HFFc6 (cell line): ENCODE results near the gene HDAC10. TPM values are rescaled to one million over a fixed set of nuclear protein-coding genes. Genes with fewer than 3 reads are reported as not detected.
A peak's percentile ranks its signal among the peaks of the same experiment; 100 is the strongest.

Experiments
- DNase-seq: peaks from one replicate; pipeline ENCODE4 v3.0.0-alpha.2; 2018
- H3K27ac Mint-ChIP-seq: 2 replicates; pipeline ENCODE4 v1.8.0; 2020; ENCODE audit warnings: mild to moderate bottlenecking, mixed read lengths
- H3K27me3 Mint-ChIP-seq: 2 replicates; pipeline ENCODE4 v1.8.0; 2021; ENCODE audit warnings: mild to moderate bottlenecking, moderate library complexity, mixed read lengths; ENCODE audit not compliant: insufficient read depth
- H3K36me3 Mint-ChIP-seq: 2 replicates; pipeline ENCODE4 v1.8.0; 2021; ENCODE audit warnings: low read depth, mixed read lengths
- H3K4me1 Mint-ChIP-seq: 2 replicates; pipeline ENCODE4 v1.8.0; 2020; ENCODE audit warnings: low read depth, mixed read lengths
- H3K4me3 Mint-ChIP-seq: 2 replicates; pipeline ENCODE4 v1.8.0; 2020; ENCODE audit warnings: mild to moderate bottlenecking, moderate library complexity, mixed read lengths
- H3K9me3 Mint-ChIP-seq: 2 replicates; pipeline ENCODE4 v1.8.0; 2020; ENCODE audit warnings: mild to moderate bottlenecking, mixed read lengths
- CTCF ChIP-seq: fragments of 200-600 bp; sonication (generic); IDR thresholded peaks from 2 replicates; pipeline ENCODE4 v1.5.0; 2021; ENCODE audit warnings: antibody characterized with exemption, mild to moderate bottlenecking
- total RNA-seq, 6 experiments: library from RNA; stranded (reverse); fragmentation: NEBNext Ultra II Directional; extraction: Animal tissue kit (Norgen Biotek cat#: 25700); gene quantifications; 2 replicates in 1 of 6; 3 replicates in 5 of 6; pipeline ENCODE4 v1.2.3, GENCODE V29; 2021

Gene HDAC10
- total RNA-seq, 6 experiments from 2014 or later, result 24.2 to 30.9 (median 28.9) TPM

GRCh38 chr22:50286701-50287318, 35.7 kb upstream of the HDAC10 start:
- 0 out of 2 replicates have a peak, but pooled peaks cover 3% of the 10 kb centered on the region for H3K36me3 Mint-ChIP-seq

GRCh38 chr22:50286275-50286674, 35.2 kb upstream of the HDAC10 start:
- no peak for DNase-seq
- Mint-ChIP-seq H3K4me3 (no peak overlapping the region; the same call in 1 of the 2 replicates), H3K4me1 (peaks cover 5% of the 10 kb centered on the region; the same call in 1 of the 2 replicates), H3K27me3 (peaks cover 13% of the 10 kb centered on the region), H3K9me3 (no peaks in the 10 kb centered on the region), H3K27ac (no peak overlapping the region), H3K36me3 (0 out of 2 replicates have a peak, but pooled peaks cover 3% of the 10 kb centered on the region)
- no peak for TF ChIP-seq CTCF

More at GRCh38 chr22:50286701-50287318, 35.7 kb upstream of the HDAC10 start:
- Mint-ChIP-seq H3K27ac (no peak overlapping the region), H3K4me3 (no peak overlapping the region), H3K9me3 (no peaks in the 10 kb centered on the region), H3K27me3 (peaks cover 13% of the 10 kb centered on the region), H3K4me1 (peaks cover 5% of the 10 kb centered on the region; the same call in 1 of the 2 replicates)
- no peak for DNase-seq
- TF ChIP-seq CTCF, result no peak

- Mint-ChIP-seq H3K27ac (no peak overlapping the region), H3K36me3 (0 out of 2 replicates have a peak, but pooled peaks cover 3% of the 10 kb centered on the region), H3K4me1 (peaks cover 5% of the 10 kb centered on the region; the same call in 1 of the 2 replicates), H3K9me3 (no peaks in the 10 kb centered on the region), H3K4me3 (no peak overlapping the region; the same call in 1 of the 2 replicates), H3K27me3 (peaks cover 13% of the 10 kb centered on the region)
- TF ChIP-seq CTCF, result no peak
- no peak for DNase-seq
These were observed 34.6 kb upstream of the HDAC10 start for GRCh38 chr22:50285568-50286229.

GRCh38 chr22:50284479-50284878, 33.4 kb upstream of the HDAC10 start:
- no peaks in the 10 kb centered on the region for H3K9me3 Mint-ChIP-seq
- no peak for TF ChIP-seq CTCF
- DNase-seq, result no peak
- H3K36me3 Mint-ChIP-seq, result 0 out of 2 replicates have a peak, but pooled peaks cover 3% of the 10 kb centered on the region
- no peak overlapping the region for H3K4me3 Mint-ChIP-seq
- H3K27me3 Mint-ChIP-seq, result peaks cover 13% of the 10 kb centered on the region
- H3K4me1 Mint-ChIP-seq, result peaks cover 5% of the 10 kb centered on the region; the same call in 1 of the 2 replicates
- H3K27ac Mint-ChIP-seq, result peak overlapping the region; percentile 40; the same call in 1 of the 2 replicates

- no peak overlapping the region for H3K27ac Mint-ChIP-seq
- no peak overlapping the region for H3K4me3 Mint-ChIP-seq
- TF ChIP-seq CTCF, result no peak
- DNase-seq, result no peak
- peaks cover 13% of the 10 kb centered on the region for H3K27me3 Mint-ChIP-seq
- H3K9me3 Mint-ChIP-seq, result no peaks in the 10 kb centered on the region
- H3K36me3 Mint-ChIP-seq, result peaks cover 3% of the 10 kb centered on the region; the same call in 1 of the 2 replicates
- peaks cover 5% of the 10 kb centered on the region; the same call in 1 of the 2 replicates for H3K4me1 Mint-ChIP-seq
These were observed 32.8 kb upstream of the HDAC10 start for GRCh38 chr22:50283821-50284220.
